HepG2 (cell line): Measurements from ENCODE around the gene DAB2IP. TPM values are rescaled to one million over a fixed set of nuclear protein-coding genes. Genes with fewer than 3 reads are reported as not detected.
A peak's percentile ranks its signal among the peaks of the same experiment; 100 is the strongest.

Experiments
- BORCS8-MEF2B ChIP-seq: sonication (generic); formaldehyde crosslinking; IDR thresholded peaks from 2 replicates; pipeline ENCODE4 v1.8.0; 2022; ENCODE audit warnings: mild to moderate bottlenecking, missing genetic modification reagents
- CERS6 ChIP-seq: sonication (generic); formaldehyde crosslinking; IDR thresholded peaks from 2 replicates; pipeline ENCODE4 v1.5.0; 2020; ENCODE audit warnings: missing genetic modification reagents
- GATAD1 ChIP-seq: IDR thresholded peaks from 2 replicates; pipeline ENCODE4 v1.6.1; 2016; ENCODE audit warnings: missing genetic modification reagents, missing compliant biosample characterization
- HNRNPLL ChIP-seq: fragments of 200-400 bp; formaldehyde crosslinking; IDR thresholded peaks from 2 replicates; pipeline ENCODE4 v1.6.1; 2017; ENCODE audit warnings: mild to moderate bottlenecking, low read depth, low read length; ENCODE audit not compliant: poor library complexity, severe bottlenecking
- KIAA2018 ChIP-seq: sonication (generic); formaldehyde crosslinking; IDR thresholded peaks from 2 replicates; pipeline ENCODE4 v1.5.0; 2020; ENCODE audit warnings: mild to moderate bottlenecking, missing genetic modification reagents, borderline replicate concordance
- KLF12 ChIP-seq: sonication (generic); formaldehyde crosslinking; IDR thresholded peaks from 2 replicates; pipeline ENCODE4 v1.4.0; 2020; ENCODE audit warnings: missing genetic modification reagents, borderline replicate concordance
- NFE2L1 ChIP-seq: sonication (generic); formaldehyde crosslinking; IDR thresholded peaks from 2 replicates; pipeline ENCODE4 v1.4.0; 2020; ENCODE audit warnings: missing genetic modification reagents, mild to moderate bottlenecking, borderline replicate concordance
- RERE ChIP-seq: IDR thresholded peaks from 2 replicates; pipeline ENCODE4 v1.6.1; 2016; ENCODE audit warnings: low read depth, missing genetic modification reagents, missing compliant biosample characterization
- SMAD3 ChIP-seq: sonication (generic); formaldehyde crosslinking; IDR thresholded peaks from 2 replicates; pipeline ENCODE4 v1.4.0; 2020; ENCODE audit warnings: missing genetic modification reagents
- ZNF274 ChIP-seq: sonication (generic); formaldehyde crosslinking; IDR thresholded peaks from 2 replicates; pipeline ENCODE4 v1.5.1; 2020; ENCODE audit warnings: mild to moderate bottlenecking, missing genetic modification reagents
- ZNF414 ChIP-seq: sonication (generic); formaldehyde crosslinking; IDR thresholded peaks from 2 replicates; pipeline ENCODE4 v1.5.0; 2020; ENCODE audit warnings: missing genetic modification reagents
- polyA plus RNA-seq, 8 experiments: library from polyadenylated mRNA; depleted of rRNA in 3 of 8; stranded (reverse) in 7 of 8; unstranded in 1 of 8; fragments of >200 nt; fragmentation: Illumina TruSeq in 4 of 8; extraction: Trizol in 4 of 8; gene quantifications; 2 replicates each; pipeline versions ENCODE4 v1.2.1 to v1.2.3, GENCODE V29; 2011 to 2016; ENCODE audit warnings: low read depth in 4 of 8, missing spikeins in 1 of 8, mixed read lengths in 1 of 8; ENCODE audit not compliant: insufficient read depth in 1 of 8
- total RNA-seq, 5 experiments: library from RNA; depleted of rRNA; stranded (reverse); fragments of >200 nt; fragmentation: Illumina TruSeq; extraction: Trizol; gene quantifications; 2 replicates each; pipeline ENCODE4 v1.2.3, GENCODE V29; 2016; ENCODE audit warnings: low read depth in 1 of 5

Gene DAB2IP
- total and polyA plus RNA-seq, 2 of the 13 experiments (the other 11 are each of a cell fraction or from before 2014, with no cell fraction given), result 25.3 to 37.9 TPM

- TF ChIP-seq KIAA2018 (CRISPR knock-in tag) (no peak), SMAD3 (CRISPR knock-in tag) (0 out of 2 replicates have a peak, but pooled peaks have one; percentile 22), KLF12 (CRISPR knock-in tag) (no peak), GATAD1 (CRISPR knock-in tag) (no peak), RERE (CRISPR knock-in tag) (no peak), BORCS8-MEF2B (CRISPR knock-in tag) (no peak), HNRNPLL (no peak), NFE2L1 (CRISPR knock-in tag) (no peak), ZNF274 (no peak), CERS6 (CRISPR knock-in tag) (no peak), ZNF414 (CRISPR knock-in tag) (no peak)
These were observed 83.8 kb downstream of the DAB2IP start (continued) for GRCh38 chr9:121735065-121735792.
